Thyroid gland (tissue), 4 donors: ENCODE results near the gene BMP8B.
"Not testable (repeated sequence)": the region's sequence is repeated elsewhere in the genome, so short reads cannot be mapped to it uniquely, and the experiment has no call there.

Experiments used
- POLR2A ChIP-seq, 2 donors: fragments of 450-650 bp; IDR thresholded peaks; one replicate each; pipeline ENCODE4 v1.6.1; 2017; ENCODE audit warnings: antibody characterized with exemption in 2 of 2, mild to moderate bottlenecking in 2 of 2, moderate library complexity in 1 of 2
- TF ChIP-seq, protein P1 (sequence below), 6 experiments: fragments of 200-600 bp in 3 of 6; fragments of 450-650 bp in 3 of 6; sonication (generic) in 3 of 6; IDR thresholded peaks; one replicate each; pipeline ENCODE4 v1.5.1; 2016 to 2019; ENCODE audit warnings: antibody characterized with exemption in 6 of 6, mild to moderate bottlenecking in 2 of 6, inconsistent platforms in 1 of 6, moderate library complexity in 1 of 6

DNA sequence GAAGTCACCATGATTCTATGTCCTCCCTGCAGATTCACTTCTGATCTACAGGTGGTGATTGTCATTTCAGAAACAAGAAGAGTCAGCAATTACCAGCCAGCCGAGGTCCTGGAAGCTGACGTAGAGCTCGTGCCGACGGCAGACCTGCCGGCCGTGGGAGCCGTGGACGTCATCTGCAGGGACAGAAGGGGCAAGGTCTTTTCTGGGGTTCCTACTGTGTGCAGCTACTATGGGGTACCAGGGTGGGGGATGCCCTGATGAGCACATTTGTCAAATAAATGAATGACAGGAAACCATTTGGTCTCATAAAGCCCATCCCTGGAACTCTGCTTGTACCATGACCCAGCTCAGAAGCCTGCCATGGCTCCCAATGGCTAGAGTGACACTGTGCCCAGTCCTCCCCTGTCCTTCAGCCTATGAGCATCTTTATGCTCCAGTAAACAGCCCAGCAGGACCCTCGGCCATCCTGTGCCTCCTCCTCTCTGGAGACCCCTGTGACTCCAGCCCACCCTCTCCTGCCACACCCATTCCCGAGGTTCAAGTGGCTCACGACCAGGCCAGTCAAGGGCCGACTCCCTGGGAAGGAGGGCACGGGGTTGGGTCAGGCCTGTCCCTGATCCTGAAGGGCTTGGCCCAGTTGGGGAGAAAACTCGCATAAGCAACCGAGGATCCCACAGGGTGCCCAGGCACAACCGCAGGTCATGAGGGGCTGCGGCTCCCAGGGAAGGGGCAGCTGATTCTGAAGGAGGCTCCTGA, 24.9 kb downstream of the BMP8B start:
- TF ChIP-seq, protein P1, sequence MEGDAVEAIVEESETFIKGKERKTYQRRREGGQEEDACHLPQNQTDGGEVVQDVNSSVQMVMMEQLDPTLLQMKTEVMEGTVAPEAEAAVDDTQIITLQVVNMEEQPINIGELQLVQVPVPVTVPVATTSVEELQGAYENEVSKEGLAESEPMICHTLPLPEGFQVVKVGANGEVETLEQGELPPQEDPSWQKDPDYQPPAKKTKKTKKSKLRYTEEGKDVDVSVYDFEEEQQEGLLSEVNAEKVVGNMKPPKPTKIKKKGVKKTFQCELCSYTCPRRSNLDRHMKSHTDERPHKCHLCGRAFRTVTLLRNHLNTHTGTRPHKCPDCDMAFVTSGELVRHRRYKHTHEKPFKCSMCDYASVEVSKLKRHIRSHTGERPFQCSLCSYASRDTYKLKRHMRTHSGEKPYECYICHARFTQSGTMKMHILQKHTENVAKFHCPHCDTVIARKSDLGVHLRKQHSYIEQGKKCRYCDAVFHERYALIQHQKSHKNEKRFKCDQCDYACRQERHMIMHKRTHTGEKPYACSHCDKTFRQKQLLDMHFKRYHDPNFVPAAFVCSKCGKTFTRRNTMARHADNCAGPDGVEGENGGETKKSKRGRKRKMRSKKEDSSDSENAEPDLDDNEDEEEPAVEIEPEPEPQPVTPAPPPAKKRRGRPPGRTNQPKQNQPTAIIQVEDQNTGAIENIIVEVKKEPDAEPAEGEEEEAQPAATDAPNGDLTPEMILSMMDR (IDR thresholded peaks at IDR 0.05), result not testable (repeated sequence)
- not testable (repeated sequence) for TF ChIP-seq POLR2A (IDR thresholded peaks at IDR 0.05)
